Right hindlimb (tissue), 1 donor: ENCODE measurements around the gene NRXN3.

Experiments used
- DNase-seq: peaks from one replicate; pipeline ENCODE4 v3.0.0-alpha.2; 2018

The NRXN3 gene

DNA sequence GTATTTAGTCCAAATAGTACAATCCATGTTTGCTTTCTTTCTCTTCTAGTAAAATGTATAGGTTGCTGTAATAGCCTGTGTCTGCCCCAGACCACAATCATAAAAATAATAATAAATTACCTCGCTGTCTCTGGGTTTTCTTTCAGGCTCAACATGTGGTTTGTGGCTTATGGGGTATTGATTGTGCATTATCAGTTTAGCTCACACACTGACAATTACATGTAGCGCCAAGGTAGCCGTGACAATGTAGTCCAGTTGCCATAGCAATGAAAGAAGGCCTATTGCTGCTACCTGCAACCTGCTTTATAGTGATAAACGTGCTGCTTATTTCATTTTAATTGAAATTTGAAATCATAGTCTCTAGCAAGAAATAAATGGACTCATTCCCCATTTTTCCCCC lies 1009.8 kb downstream of the NRXN3 start:
- no peak for DNase-seq

DNA sequence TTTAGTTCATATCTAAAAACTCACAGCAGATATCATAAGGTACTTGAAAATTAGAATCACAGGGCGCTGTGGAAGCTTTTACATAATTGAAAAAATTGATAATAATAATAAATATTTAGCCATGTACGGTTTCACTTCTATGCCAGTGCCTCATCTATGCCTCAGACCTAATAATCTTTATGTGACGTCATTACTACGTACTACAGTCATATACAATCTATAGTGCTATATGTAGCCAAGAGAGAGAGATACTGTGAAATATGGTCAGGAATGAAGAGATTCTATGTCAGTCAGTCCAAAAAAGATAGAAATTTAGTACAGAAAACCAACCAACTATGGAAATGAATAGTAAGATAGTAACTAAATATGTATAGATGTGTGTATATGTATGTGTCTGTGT lies 1010.5 kb downstream of the NRXN3 start:
- DNase-seq, result no peak

DNA sequence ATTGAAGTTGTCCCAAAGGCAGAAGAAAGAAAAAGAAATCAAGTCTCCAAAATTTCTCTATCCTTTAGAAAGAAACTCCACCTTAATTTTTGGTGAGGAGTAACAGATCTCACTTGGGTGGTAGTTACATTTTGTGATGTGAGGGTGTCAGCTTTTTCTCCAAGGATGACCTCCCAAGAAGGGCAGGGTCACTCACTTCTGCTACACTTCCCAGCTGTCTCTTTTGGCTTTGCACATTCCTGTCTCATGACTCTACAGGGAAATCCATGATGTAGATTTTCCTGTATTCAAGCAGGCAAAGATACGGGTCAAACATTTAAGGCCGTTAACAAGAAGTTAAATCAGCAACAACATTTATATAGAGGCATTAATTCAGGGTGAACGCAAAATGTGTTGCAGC lies 1016.4 kb downstream of the NRXN3 start:
- DNase-seq, result no peak

DNA sequence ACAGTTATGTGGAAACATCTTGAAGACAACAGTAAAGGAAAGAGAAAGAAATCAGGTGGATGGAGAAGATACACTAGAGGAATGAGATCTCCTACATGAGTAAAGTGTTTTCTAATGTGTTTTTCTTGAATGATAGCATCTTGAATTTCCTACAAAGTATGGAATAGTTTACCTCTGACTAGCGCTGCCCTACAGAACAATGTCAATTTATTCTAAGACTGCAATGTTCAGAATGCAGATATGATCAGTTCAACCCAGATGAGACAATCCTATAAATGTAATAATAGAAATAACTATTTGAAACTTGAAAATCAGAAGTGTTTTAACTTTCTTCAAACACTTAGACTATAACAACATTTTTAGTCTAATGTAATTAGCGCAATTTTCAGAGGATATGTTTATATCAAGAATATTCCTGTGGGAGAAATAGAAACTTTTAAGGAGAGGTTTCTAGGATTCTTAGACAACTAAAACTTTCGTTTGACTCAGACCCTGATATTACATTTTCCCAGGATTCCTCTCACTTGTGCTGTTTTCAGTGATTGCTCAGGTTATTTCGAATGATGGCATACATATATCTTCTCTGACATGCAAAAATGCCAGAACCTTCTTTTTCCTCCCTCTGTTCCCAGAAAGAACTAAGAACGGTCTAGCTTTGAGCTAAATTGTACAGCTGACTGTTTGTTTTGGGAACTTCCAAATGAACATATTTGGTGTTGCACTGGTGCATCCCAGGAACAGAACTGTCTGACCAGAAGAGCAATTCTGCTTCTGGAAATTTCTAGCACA lies 1023.7 kb downstream of the NRXN3 start:
- DNase-seq, result no peak

DNA sequence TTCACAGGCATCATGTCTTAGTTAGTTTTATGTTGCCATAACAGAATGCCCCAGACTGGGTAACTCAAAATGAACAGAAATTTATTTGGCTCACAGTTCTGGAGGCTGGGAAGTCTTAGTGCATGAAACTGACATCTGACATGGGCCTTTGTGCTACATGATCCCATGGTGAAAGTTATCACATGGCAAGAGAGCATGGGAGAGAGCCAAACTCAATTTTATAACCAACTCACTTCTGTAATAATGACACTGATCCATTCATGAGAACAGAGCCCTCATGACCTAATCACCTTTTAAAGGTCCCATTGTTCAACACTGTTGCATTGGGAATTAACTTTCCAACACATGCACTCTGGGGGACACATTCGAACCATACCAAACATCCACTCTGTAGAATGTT lies 1026.0 kb downstream of the NRXN3 start:
- DNase-seq, result no peak

DNA sequence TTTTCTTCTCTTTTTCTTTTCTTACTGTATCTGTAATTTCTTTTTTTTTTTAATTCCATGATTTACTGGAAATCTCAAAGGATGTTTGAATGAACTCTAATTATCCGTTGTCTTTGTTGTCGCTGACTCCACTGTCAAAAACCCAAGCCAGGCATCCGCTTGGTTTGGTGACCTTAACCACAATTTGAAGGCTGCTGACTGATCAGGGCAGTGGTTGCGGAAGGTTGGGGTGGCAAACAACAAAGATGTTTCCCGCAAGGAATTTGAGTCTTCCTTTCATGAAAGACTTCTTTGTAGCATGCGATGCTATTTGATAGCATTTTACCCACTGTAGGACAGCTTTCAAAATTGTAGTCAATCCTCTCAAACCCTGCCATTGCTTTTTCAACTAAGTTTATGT lies 1027.3 kb downstream of the NRXN3 start:
- no peak for DNase-seq

DNA sequence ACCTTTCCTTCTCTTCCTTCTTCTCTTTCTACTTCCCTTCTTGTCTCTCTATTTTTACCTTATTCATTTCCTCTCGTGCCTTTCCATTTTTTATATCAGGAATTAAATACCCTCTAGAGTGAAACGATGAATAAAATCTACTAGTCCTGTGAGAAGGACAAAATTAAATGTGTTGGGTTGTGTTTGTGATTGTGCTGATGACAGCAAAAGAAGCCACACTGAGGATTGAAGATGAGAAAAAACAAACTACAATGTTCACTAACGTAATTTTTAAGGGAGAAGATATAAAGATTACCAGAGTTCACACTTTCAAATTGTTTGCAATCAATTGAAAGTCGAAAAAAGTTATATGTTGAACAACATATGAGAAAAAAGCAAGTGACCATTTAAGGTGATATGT lies 1029.0 kb downstream of the NRXN3 start:
- DNase-seq, result no peak

DNA sequence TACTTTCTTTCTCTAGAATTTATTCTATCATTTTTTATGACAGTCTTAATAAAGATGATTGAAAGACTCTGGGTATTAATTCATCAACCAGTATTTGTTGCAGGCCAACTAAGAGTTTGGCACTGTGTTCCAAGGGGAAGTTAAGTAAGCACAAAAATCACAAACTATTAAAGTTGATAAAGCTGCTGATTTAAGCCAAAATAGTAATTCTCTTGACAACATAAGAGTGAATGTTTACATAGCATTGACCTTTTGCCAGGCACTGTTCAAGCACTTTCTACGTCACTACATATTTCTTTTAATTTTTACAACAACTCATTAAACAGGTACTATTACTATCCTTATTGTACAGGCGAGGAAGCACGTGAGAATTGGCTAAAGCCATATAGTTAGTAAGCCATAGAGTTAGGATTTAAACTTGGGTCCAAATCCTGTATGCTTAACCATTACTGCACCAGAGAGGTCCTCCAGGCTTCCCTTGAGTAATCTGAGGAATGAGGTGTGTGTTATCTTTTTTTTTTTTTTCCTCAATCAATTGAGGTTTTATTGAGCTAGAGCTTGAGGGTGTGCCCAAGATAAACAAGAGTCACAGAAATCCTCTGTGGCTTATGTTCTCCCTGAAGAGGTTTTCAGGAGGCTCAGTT lies 1031.5 kb downstream of the NRXN3 start:
- DNase-seq, result no peak

DNA sequence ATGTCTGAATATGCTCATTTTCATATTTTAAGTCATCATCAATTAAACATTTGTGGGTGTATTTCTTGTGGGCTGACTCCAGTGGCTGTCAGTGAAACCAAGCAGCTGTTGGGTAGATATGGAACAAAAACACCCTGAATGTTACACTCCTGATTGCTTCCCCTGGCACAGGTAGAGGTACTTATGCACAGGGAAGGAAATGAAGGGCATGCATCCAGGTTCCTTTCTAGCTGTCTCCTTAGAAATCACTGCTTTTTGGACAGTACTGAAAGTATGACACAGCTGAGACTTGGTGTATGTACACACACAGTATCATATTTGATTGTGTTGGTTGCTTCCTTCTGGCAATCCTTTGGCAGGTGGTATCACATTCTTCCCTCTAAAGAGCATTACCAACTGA lies 1034.4 kb downstream of the NRXN3 start:
- no peak for DNase-seq

DNA sequence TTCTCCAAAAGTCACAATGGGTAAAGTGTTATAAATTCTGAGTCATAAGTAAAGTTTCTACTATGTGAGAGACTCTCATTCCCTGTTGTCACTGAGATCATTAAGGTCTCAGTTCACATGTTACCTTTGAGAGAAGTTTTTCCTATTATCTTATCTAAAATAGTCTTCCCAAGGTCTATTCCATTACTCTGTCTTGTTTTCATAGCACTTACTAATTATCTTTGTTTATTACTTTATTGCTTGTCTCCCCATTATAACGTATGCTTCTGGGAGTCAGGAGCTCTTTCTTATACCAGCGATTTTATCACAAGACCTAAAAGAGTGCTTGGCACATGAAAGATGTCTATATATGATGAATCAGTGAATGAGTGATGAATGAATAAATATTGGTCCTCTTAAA lies 1039.2 kb downstream of the NRXN3 start:
- no peak for DNase-seq

DNA sequence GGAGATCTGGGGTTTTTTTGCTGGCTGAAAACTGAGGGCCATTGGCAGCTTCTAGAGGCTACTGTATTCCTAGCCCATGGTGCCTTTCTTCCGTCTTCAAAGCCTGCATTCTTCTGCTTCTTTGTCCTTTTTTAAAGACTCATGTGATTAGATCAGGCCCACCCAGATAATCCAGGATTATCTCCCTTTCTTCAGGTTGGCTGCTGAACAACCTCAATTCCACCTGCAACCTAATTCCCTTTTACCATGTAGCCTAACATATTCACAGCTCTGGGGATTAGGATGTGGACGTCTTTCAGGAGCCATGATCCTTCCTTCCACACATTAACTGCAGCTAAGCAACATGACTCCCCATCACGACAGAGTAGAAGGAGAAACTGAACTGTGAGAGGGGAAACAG lies 1055.6 kb downstream of the NRXN3 start:
- no peak for DNase-seq

DNA sequence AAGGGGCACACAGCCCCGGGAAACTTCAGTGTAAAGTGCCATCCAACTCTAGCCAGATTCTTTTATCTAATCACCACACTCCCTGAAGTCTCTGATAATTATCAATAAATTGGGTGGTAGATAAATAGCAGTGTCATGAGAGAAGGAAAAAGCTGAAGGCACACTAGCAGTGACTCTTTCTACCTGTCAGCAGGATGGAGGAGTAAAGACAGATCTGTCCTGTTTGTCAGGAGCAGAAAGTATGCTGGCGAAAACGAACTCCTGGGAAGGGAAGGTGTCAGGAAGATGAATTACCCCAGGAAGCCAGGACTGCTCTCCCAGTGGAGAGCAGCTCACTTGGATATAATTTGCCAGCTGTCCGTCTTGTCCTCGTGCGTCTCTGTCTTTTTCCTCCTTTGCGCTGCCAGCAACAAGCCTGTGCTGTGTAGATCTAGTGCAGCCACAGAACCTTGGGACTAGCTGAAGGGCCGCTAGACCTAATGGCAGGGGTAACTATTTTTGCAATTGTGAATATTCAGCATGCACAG lies 1059.3 kb downstream of the NRXN3 start:
- DNase-seq, result no peak

DNA sequence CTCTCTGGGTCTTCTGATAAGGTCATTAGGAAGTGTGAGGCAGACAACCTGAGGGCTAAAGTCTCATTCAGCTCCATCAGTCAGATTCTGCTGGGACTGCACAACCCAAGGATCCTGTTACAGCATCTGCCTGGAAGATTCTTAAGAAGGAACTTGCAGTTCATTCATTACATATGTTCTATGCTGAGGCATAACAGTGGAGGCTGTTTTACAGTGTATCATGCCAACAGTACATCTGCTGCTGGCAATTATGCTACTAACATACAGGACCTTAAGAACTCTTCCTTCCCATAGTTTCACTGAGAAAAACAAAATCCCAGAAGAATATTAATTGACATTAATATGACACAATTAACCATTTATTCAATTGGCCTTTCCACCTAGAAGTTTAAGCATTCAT lies 1072.5 kb downstream of the NRXN3 start:
- DNase-seq, result peak; percentile 21

DNA sequence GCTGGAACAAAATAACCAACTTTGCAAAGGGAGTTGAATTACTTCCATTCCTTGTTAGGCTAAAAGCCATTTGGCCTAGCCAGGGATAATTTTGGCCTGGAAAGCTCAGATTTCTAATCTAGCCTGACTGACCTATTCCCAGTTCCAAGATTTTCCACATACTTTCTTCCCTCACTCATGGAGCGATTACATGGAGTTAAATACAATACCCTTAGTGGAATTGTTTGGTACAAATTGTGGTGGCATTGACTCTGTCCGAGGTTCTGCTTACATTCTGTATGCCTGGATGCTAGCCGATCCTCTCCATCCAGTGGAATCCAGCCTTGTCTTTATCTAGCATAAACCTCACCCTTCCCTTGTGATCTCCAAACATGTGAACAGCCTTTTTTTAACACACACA lies 1076.0 kb downstream of the NRXN3 start:
- DNase-seq, result peak; percentile 27

DNA sequence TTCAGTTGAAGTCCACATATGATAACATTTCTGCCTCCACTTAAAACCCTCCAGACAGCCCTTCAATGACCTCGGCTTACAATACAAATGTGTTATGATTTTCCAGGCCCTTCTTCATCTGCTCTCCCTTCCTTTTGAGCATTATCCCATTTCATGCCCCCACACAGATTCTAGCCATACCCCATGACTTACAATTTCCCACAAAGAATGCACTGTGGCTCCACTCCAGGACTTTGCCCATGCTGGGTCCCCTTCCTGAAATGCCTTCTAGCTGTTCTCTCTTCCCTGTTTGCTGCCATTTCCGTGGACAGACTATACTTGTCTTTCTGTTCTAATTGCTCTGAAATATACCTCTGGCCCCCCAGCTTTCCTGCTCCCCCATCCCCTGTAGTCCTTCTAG lies 1078.0 kb downstream of the NRXN3 start:
- no peak for DNase-seq

DNA sequence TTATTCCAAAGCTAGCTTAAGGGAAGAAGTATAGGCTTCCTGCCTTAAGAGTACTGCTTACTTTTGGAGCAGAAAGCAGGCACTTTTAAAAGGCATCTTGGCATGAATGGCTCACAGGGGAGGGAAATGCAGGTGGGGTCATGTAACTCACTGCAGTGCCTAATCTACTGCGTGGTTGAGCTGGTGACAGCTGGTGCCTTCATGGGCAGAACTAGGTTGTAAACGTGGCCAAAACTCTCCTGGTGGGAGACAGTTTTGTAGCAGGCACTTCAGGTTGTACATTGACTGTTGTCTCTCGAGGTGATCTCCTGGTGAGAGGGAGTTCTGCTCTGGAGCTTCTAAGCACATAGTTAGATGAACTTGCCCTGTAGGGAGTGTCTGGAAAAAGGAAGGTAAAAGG lies 1078.6 kb downstream of the NRXN3 start:
- no peak for DNase-seq

DNA sequence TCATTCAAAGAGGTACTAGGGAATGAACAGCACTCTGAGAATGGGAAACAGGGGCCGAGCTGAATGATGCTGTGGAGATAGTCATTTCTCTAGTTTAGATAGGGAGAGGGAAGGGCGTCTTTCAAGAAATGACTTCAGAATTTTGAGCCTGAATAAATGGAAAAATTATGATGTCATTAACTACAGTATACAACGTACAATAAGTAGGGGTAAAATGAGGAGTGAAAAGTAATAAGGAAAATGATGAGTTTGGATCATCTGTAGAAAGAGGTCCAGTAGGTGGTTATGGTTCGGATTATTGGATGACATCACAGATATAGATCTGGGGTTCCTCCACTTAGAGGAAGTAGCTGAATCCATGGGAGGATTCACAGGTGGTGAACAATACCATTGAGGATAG lies 1081.1 kb downstream of the NRXN3 start:
- no peak for DNase-seq

DNA sequence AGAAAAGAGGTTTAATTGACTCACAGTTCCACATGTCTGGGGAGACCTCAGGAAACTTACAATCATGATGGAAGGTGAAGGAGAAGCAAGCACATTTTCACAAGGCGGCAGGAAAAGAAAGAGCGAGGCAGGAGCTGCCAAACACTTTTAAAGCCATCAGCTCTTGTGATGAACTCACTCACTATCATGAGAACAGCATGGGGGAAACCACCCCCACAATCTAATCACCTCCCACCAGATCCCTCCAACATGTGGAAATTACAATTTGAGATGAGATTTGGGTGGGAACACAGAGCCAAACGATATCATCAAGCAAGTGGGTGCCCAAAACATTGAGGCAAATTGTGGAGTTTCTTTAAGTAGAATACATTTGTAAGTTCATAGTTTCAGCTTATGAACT lies 1083.4 kb downstream of the NRXN3 start:
- DNase-seq, result no peak

DNA sequence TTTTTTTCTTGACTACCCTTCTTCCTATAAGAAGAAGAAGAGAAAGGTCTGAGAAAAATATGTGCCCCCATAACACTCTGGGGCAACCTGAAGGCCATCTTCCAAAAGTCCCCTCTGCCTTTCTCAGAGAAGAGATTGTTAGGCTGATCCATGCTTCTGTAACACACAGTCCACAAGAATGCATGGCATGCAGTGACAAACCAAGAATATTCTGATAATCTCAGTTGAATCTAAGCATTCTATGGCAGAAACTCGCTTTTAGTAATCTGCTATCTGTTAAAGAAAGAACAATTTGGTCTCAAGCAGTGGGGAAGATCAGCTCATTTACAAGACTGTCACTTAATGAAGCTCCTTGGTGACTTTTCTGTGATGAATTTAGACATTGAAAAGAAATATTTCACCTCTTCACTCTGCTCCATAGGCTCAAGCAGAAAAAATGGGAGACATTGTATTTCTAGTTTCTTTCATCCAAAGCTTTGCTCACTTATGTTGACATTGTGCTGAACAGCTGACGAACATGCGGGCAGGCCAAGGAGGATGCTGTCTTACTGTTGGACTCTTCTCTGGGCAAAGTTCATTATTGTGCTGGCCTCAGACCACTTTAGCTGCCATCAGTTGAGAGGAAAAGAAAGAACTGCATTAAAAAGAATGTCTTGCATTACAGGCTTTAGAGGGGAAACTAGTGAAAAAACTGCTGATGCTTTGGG lies 1084.0 kb downstream of the NRXN3 start:
- DNase-seq, result no peak

DNA sequence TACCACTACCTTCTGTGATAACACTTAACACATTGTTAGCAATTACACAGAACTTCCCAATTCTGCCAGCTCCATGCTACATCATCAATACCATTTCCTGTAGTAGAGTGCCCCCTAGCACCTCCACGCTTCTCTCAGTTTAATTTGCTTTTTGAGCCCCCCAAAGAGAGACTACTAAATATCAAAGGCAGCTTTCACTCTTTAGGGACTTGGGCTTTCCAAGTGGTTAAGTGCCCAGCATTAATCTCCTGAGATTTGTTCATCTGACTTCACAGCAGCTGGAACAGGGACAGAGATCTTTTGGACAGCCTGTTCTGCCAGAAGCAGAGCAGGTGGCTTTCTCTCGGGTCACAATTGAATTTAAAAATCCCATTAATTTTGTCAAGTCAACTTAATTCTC lies 1086.2 kb downstream of the NRXN3 start:
- no peak for DNase-seq

DNA sequence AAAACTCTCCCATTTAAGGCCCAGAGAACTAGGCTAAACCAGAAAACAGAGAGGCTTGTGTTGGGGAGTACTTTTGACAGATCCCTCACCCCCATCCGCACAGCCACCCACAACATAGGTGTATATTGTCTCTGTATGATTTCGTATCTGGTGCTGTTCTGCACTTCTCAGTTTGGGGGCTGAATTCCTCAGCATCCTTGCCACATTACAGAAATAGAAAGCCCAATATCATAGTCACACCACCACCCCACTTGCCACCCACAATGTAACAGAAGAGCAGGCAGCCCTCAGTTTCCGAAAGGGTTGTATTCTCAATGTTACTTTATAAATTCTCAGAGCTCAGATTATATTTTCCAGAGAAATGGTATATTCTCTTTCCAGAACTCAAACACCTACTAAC lies 1090.2 kb downstream of the NRXN3 start:
- no peak for DNase-seq

DNA sequence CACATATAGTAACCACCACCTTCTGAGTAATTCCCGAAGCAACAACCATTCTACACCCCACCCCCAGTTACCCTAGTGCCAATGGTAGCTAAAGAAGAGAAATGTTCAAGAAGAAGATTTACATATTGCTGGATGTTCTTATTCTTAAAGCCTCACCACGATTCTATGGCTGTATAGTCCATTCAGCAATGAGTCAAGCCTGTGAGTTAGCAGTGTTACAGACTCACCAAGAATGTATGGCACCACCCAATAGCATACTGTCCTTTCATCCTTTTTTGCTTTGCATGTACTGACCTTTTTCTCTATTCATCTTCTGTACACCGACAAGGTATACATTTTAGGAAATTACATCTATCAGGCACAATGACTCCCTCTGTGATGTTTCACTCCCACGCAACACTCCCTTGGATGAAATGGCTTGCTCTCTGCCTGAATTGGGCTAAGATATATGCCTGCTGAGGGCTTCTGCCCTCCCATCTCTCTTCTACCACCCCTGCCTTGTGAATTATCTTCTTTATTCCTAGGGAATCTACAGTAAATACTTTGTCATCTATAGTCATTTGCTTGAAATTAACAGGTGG lies 1095.3 kb downstream of the NRXN3 start:
- no peak for DNase-seq

DNA sequence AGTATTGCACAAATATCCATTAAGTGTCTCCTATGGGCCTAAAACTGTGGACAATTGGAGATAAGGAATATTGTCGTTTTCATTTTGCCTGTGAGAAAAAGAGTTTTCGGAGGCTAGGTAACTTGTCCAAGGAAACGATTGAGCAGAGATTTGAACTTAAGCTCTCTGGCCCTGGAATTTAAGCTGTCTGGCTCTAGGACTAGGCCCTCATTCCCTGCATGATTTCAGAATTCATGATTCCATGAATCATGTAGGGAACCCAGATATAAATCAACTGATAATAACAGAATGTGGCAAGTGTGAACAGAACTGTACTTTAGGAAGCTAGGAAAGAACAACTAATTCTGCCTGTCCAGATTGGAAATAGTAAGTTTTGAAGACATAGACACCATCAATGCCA lies 1100.2 kb downstream of the NRXN3 start:
- no peak for DNase-seq

DNA sequence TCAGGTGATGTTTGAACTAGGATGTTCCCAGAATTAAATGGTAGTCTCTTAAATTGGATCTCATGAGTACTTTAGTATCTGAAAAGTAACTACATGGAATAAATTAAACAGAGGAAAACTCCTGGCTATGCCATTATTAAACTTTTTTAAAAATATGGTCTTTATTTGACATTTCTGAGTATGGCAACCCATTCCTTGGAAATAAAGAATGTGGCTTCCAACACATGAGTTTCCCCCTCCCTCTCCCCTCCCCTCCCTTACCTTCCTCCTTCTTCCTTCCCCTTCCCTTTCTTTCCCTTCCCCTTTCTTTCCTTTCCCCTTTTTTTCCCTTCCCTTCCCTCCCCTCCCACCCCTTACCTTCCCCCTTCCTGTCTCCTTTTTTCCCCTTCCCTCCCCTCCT lies 1100.9 kb downstream of the NRXN3 start:
- no peak for DNase-seq
